ENCODE data around the gene GPC3.

GPC3 gene

GRCh38 chrX:133857640-133858269 is 127.6 kb downstream of the GPC3 start:
- no peak overlapping the region for H3K4me3 ChIP-seq (ENCODE audit: low read depth in 1 of 2, low read length in 1 of 2)
- no peaks in the 10 kb centered on the region for H3K9me3 ChIP-seq
- no peak overlapping the region for H3K27ac ChIP-seq
- H3K4me1 ChIP-seq (ENCODE audit: control insufficient read depth in 1 of 2, insufficient read depth in 1 of 2, low read depth in 1 of 2, low read length in 1 of 2): no peaks in the 10 kb centered on the region
- no peaks in the 10 kb centered on the region for H3K36me3 ChIP-seq
- TF ChIP-seq, protein P1, sequence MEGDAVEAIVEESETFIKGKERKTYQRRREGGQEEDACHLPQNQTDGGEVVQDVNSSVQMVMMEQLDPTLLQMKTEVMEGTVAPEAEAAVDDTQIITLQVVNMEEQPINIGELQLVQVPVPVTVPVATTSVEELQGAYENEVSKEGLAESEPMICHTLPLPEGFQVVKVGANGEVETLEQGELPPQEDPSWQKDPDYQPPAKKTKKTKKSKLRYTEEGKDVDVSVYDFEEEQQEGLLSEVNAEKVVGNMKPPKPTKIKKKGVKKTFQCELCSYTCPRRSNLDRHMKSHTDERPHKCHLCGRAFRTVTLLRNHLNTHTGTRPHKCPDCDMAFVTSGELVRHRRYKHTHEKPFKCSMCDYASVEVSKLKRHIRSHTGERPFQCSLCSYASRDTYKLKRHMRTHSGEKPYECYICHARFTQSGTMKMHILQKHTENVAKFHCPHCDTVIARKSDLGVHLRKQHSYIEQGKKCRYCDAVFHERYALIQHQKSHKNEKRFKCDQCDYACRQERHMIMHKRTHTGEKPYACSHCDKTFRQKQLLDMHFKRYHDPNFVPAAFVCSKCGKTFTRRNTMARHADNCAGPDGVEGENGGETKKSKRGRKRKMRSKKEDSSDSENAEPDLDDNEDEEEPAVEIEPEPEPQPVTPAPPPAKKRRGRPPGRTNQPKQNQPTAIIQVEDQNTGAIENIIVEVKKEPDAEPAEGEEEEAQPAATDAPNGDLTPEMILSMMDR (IDR thresholded peaks at IDR 0.05): no peak
- no peaks in the 10 kb centered on the region for H3K27me3 ChIP-seq

DNA sequence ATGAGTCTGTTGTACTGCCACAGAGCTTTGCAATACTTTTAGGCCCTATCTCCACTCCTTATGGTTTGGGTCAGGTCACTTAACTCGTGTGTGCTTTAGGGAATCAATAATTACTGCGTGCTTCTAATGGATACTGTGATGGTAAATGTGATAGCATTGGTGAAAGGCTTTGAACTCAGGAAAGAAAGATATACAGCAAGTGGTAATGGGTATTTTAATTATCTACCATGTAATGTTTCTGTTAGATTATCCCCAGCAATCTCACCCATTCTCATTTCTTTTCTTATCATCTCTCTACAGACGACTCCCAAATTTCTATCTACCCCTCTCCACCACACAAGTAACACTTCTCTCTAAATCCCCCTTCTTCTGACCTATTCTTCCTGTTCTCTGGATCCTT is 128.6 kb downstream of the GPC3 start:
- no peaks in the 10 kb centered on the region for H3K36me3 ChIP-seq
- H3K27me3 ChIP-seq: no peaks in the 10 kb centered on the region
- no peak overlapping the region for H3K4me3 ChIP-seq (ENCODE audit: low read depth in 1 of 2, low read length in 1 of 2)
- H3K4me1 ChIP-seq (ENCODE audit: control insufficient read depth in 1 of 2, insufficient read depth in 1 of 2, low read depth in 1 of 2, low read length in 1 of 2): no peaks in the 10 kb centered on the region
- no peaks in the 10 kb centered on the region for H3K9me3 ChIP-seq
- TF ChIP-seq, protein P1 (IDR thresholded peaks at IDR 0.05): no peak
- H3K27ac ChIP-seq: no peak overlapping the region

GRCh38 chrX:133854290-133854689 is 131.1 kb downstream of the GPC3 start:
- Histone ChIP-seq H3K27me3 (no peaks in the 10 kb centered on the region), H3K4me1 (ENCODE audit: control insufficient read depth in 1 of 2, insufficient read depth in 1 of 2, low read depth in 1 of 2, low read length in 1 of 2) (no peaks in the 10 kb centered on the region), H3K36me3 (no peaks in the 10 kb centered on the region), H3K27ac (no peak overlapping the region), H3K4me3 (ENCODE audit: low read depth in 1 of 2, low read length in 1 of 2) (no peak overlapping the region), H3K9me3 (no peaks in the 10 kb centered on the region)
- TF ChIP-seq, protein P1 (IDR thresholded peaks at IDR 0.05): no peak

DNA sequence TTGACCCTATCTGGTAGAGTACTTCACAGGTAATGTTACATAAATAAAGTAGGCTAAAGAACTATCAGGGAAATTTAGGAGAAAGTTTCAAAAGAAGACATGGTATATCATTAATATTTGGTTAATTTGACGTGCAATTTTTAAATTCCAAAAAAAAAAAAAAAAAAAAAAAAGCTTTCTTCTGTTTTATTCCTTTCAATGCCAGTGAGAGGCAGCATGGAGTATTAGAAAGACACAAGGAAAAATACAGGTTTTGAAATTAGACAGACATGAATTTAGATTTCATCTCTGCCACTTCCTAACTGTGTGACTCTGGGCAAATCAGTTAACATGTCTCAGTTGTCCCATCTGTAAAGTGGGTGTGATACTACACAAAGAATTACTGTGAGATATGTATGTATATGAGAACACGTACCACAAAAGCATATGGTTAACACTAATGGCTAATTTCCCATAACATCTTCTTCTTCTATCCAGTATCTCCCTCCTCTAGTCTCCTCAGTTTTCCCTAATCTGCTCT is 132.5 kb downstream of the GPC3 start:
- Histone ChIP-seq H3K9me3 (no peaks in the 10 kb centered on the region), H3K4me3 (ENCODE audit: low read depth in 1 of 2, low read length in 1 of 2) (no peak overlapping the region), H3K27me3 (no peaks in the 10 kb centered on the region), H3K27ac (no peak overlapping the region), H3K4me1 (ENCODE audit: control insufficient read depth in 1 of 2, insufficient read depth in 1 of 2, low read depth in 1 of 2, low read length in 1 of 2) (no peaks in the 10 kb centered on the region), H3K36me3 (no peaks in the 10 kb centered on the region)
- TF ChIP-seq, protein P1 (IDR thresholded peaks at IDR 0.05): no peak

- TF ChIP-seq, protein P1 (IDR thresholded peaks at IDR 0.05): no peak
- Histone ChIP-seq H3K4me3 (ENCODE audit: low read depth in 1 of 2, low read length in 1 of 2) (no peak overlapping the region), H3K27me3 (no peaks in the 10 kb centered on the region), H3K9me3 (no peaks in the 10 kb centered on the region), H3K4me1 (ENCODE audit: control insufficient read depth in 1 of 2, insufficient read depth in 1 of 2, low read depth in 1 of 2, low read length in 1 of 2) (no peaks in the 10 kb centered on the region), H3K27ac (no peak overlapping the region), H3K36me3 (no peaks in the 10 kb centered on the region)
Measured at GRCh38 chrX:133852401-133852800, 133.0 kb downstream of the GPC3 start.
